HepG2 (cell line): ENCODE results near the gene MXD1. TPM values are rescaled to one million over a fixed set of nuclear protein-coding genes. Genes with fewer than 3 reads are reported as not detected.

ENCODE experiments used
- KAT2B ChIP-seq: fragments of 150-350 bp; IDR thresholded peaks from 2 replicates; pipeline ENCODE4 v1.6.1; 2014; ENCODE audit warnings: low read depth, low read length, borderline replicate concordance
- NR2F2 ChIP-seq: IDR thresholded peaks from 2 replicates; pipeline ENCODE4 v1.6.1; 2012; ENCODE audit warnings: low read depth, inconsistent platforms, borderline replicate concordance
- PHF5A ChIP-seq: IDR thresholded peaks from one replicate; pipeline ENCODE4 v1.6.1; 2018; ENCODE audit warnings: low read depth, missing genetic modification reagents; ENCODE audit not compliant: unreplicated experiment
- RBM22 ChIP-seq: fragments of 200-400 bp; formaldehyde crosslinking; optimal IDR thresholded peaks from 2 replicates; pipeline ENCODE3; 2017; ENCODE audit warnings: mild to moderate bottlenecking, low read length, moderate library complexity
- SNAI1 ChIP-seq: sonication (generic); formaldehyde crosslinking; IDR thresholded peaks from 2 replicates; pipeline ENCODE4 v1.5.0; 2020; ENCODE audit warnings: mild to moderate bottlenecking, missing genetic modification reagents, borderline replicate concordance
- THRA ChIP-seq: sonication (generic); formaldehyde crosslinking; IDR thresholded peaks from 2 replicates; pipeline ENCODE4 v1.4.0; 2020; ENCODE audit warnings: missing genetic modification reagents, borderline replicate concordance
- ZNF296 ChIP-seq: sonication (generic); formaldehyde crosslinking; conservative IDR thresholded peaks from 2 replicates; pipeline ENCODE4 v1.5.0; 2020; ENCODE audit warnings: mild to moderate bottlenecking, missing genetic modification reagents
- ZSCAN29 ChIP-seq: sonication (generic); formaldehyde crosslinking; conservative IDR thresholded peaks from 2 replicates; pipeline ENCODE4 v1.4.0; 2020; ENCODE audit warnings: mild to moderate bottlenecking, missing genetic modification reagents
- ZSCAN31 ChIP-seq: sonication (generic); formaldehyde crosslinking; IDR thresholded peaks from 2 replicates; pipeline ENCODE4 v1.5.0; 2020; ENCODE audit warnings: low read depth, mild to moderate bottlenecking, missing genetic modification reagents
- polyA plus RNA-seq, 8 experiments: library from polyadenylated mRNA; depleted of rRNA in 3 of 8; stranded (reverse) in 7 of 8; unstranded in 1 of 8; fragments of >200 nt; fragmentation: Illumina TruSeq in 4 of 8; extraction: Trizol in 4 of 8; gene quantifications; 2 replicates each; pipeline versions ENCODE4 v1.2.1 to v1.2.3, GENCODE V29; 2011 to 2016; ENCODE audit warnings: low read depth in 4 of 8, missing spikeins in 1 of 8, mixed read lengths in 1 of 8; ENCODE audit not compliant: insufficient read depth in 1 of 8
- total RNA-seq, 5 experiments: library from RNA; depleted of rRNA; stranded (reverse); fragments of >200 nt; fragmentation: Illumina TruSeq; extraction: Trizol; gene quantifications; 2 replicates each; pipeline ENCODE4 v1.2.3, GENCODE V29; 2016; ENCODE audit warnings: low read depth in 1 of 5
- TF ChIP-seq, protein P1 (sequence below): sonication (generic); formaldehyde crosslinking; IDR thresholded peaks from 2 replicates; pipeline ENCODE4 v1.5.0; 2020; ENCODE audit warnings: missing genetic modification reagents, mild to moderate bottlenecking, borderline replicate concordance

Gene MXD1
- total and polyA plus RNA-seq, 2 of the 13 experiments (the other 11 are each of a cell fraction or from before 2014, with no cell fraction given): 6.4 to 14.9 TPM

DNA sequence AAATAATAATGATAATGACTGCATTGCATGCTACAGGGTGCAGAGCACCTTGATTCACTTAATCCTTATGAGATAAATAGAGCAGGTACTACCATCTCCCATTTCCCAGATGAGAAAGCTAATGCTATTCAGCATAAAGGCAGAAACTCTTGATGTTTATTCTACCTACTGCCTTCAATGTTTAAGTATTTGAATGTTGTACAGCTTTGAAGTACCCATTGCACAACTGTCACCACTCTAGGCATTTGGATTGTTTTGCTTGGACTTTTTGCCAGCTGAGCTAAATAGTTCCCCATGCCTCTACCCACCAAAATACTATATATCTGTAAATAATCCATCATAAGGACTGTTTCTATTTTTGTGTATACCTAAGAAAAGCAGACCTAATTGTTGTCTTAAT lies 7.7 kb upstream of the MXD1 start (continued):
- TF ChIP-seq ZNF296 (CRISPR knock-in tag) (no peak), SNAI1 (CRISPR knock-in tag) (no peak), THRA (CRISPR knock-in tag) (no peak), NR2F2 (no peak), KAT2B (no peak), PHF5A (no peak), RBM22 (no peak), ZSCAN29 (CRISPR knock-in tag) (no peak), ZSCAN31 (CRISPR knock-in tag) (no peak)
- TF ChIP-seq, protein P1, sequence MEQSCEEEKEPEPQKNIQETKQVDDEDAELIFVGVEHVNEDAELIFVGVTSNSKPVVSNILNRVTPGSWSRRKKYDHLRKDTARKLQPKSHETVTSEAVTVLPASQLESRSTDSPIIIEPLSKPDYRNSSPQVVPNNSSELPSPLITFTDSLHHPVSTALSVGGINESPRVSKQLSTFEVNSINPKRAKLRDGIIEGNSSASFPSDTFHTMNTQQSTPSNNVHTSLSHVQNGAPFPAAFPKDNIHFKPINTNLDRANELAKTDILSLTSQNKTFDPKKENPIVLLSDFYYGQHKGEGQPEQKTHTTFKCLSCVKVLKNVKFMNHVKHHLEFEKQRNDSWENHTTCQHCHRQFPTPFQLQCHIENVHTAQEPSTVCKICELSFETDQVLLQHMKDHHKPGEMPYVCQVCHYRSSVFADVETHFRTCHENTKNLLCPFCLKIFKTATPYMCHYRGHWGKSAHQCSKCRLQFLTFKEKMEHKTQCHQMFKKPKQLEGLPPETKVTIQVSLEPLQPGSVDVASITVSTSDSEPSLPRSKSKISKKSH (CRISPR knock-in tag): no peak
